Right hindlimb (tissue), 1 donor: ENCODE data around the gene NOTCH2NLA.
"Not testable (repeated sequence)": the region's sequence is repeated elsewhere in the genome, so short reads cannot be mapped to it uniquely, and the experiment has no call there.

Experiments used
- DNase-seq: peaks from one replicate; pipeline ENCODE4 v3.0.0-alpha.2; 2018

Gene NOTCH2NLA

GRCh38 chr1:146167273-146167672, 61.5 kb downstream of the NOTCH2NLA start:
- DNase-seq = not testable (repeated sequence)

GRCh38 chr1:146144465-146144864, 84.4 kb downstream of the NOTCH2NLA start, which contains the start of gene NBPF10:
Gene NBPF10, minus strand, starts transcription at chr1:146144804. Its CDS starts 35 bp downstream, at chr1:146144769.
- not testable (repeated sequence) for DNase-seq
